Activated CD4-positive, CD25-positive, alpha-beta regulatory T cell treated with anti-CD3 and anti-CD28 coated beads, Interleukin-2, amount 50 U/mL, for 24 hours (primary cell): ENCODE data around the gene CNN3.

Experiments used
- ATAC-seq, 2 donors: fragments of 150-1000 bp; cut with Tn5 transposase; one replicate each; pipeline ENCODE4 v1.10.0; 2021; ENCODE audit warnings: mild to moderate bottlenecking in 1 of 2, moderate library complexity in 1 of 2

Gene CNN3

GRCh38 chr1:94887106-94887505 is 39.8 kb downstream of the CNN3 start:
- ATAC-seq, result no peak

- no peak for ATAC-seq
Measured at GRCh38 chr1:94886361-94886760, 40.5 kb downstream of the CNN3 start.

- ATAC-seq, result no peak
Measured at GRCh38 chr1:94884507-94884906, 42.4 kb downstream of the CNN3 start.

- ATAC-seq, result peak in 1 of 2 donors; percentile 11
Measured at GRCh38 chr1:94884106-94884505, 42.8 kb downstream of the CNN3 start.

GRCh38 chr1:94883691-94884090 is 43.2 kb downstream of the CNN3 start:
- ATAC-seq, result peak; percentile 76 to 89

GRCh38 chr1:94878329-94878728 is 48.6 kb downstream of the CNN3 start:
- no peak for ATAC-seq

GRCh38 chr1:94876362-94876761 is 50.5 kb downstream of the CNN3 start:
- ATAC-seq, result no peak

- ATAC-seq, result no peak
Measured at GRCh38 chr1:94875794-94876193, 51.1 kb downstream of the CNN3 start.

GRCh38 chr1:94874423-94874822 is 52.5 kb downstream of the CNN3 start:
- ATAC-seq, result no peak

- ATAC-seq, result no peak
Measured at GRCh38 chr1:94873520-94874351, 53.2 kb downstream of the CNN3 start.

- no peak for ATAC-seq
Measured at GRCh38 chr1:94872771-94873495, 54.0 kb downstream of the CNN3 start.

GRCh38 chr1:94871031-94871430 is 55.9 kb downstream of the CNN3 start:
- no peak for ATAC-seq

GRCh38 chr1:94866164-94866807 is 60.6 kb downstream of the CNN3 start:
- no peak for ATAC-seq

- no peak for ATAC-seq
Measured at GRCh38 chr1:94865360-94865759, 61.5 kb downstream of the CNN3 start.

GRCh38 chr1:94864821-94865220 is 62.1 kb downstream of the CNN3 start:
- ATAC-seq, result no peak

GRCh38 chr1:94863919-94864318 is 63.0 kb downstream of the CNN3 start:
- ATAC-seq, result no peak

GRCh38 chr1:94863297-94863911 is 63.5 kb downstream of the CNN3 start:
- ATAC-seq, result no peak

- ATAC-seq, result no peak
Measured at GRCh38 chr1:94862718-94863117, 64.2 kb downstream of the CNN3 start.

- no peak for ATAC-seq
Measured at GRCh38 chr1:94859174-94859573, 67.7 kb downstream of the CNN3 start.

- no peak for ATAC-seq
Measured at GRCh38 chr1:94858276-94858675, 68.6 kb downstream of the CNN3 start.

- no peak for ATAC-seq
Measured at GRCh38 chr1:94856868-94857267, 70.0 kb downstream of the CNN3 start.

- ATAC-seq, result no peak
Measured at GRCh38 chr1:94856004-94856403, 70.9 kb downstream of the CNN3 start.

- no peak for ATAC-seq
Measured at GRCh38 chr1:94855307-94855700, 71.6 kb downstream of the CNN3 start.
